GM18507 (cell line): ENCODE results near the gene OGFOD3.

Source experiments
- DNase-seq: peaks from one replicate; pipeline ENCODE4 v3.0.0; 2011; ENCODE audit warnings: low read depth; ENCODE audit not compliant: insufficient read length; ENCODE audit errors: extremely low spot score
- FAIRE-seq: peaks from 2 replicates; lab custom pipeline; 2011; peaks lifted over from hg19 to GRCh38; lab: Jason Lieb, UNC

OGFOD3 gene

DNA sequence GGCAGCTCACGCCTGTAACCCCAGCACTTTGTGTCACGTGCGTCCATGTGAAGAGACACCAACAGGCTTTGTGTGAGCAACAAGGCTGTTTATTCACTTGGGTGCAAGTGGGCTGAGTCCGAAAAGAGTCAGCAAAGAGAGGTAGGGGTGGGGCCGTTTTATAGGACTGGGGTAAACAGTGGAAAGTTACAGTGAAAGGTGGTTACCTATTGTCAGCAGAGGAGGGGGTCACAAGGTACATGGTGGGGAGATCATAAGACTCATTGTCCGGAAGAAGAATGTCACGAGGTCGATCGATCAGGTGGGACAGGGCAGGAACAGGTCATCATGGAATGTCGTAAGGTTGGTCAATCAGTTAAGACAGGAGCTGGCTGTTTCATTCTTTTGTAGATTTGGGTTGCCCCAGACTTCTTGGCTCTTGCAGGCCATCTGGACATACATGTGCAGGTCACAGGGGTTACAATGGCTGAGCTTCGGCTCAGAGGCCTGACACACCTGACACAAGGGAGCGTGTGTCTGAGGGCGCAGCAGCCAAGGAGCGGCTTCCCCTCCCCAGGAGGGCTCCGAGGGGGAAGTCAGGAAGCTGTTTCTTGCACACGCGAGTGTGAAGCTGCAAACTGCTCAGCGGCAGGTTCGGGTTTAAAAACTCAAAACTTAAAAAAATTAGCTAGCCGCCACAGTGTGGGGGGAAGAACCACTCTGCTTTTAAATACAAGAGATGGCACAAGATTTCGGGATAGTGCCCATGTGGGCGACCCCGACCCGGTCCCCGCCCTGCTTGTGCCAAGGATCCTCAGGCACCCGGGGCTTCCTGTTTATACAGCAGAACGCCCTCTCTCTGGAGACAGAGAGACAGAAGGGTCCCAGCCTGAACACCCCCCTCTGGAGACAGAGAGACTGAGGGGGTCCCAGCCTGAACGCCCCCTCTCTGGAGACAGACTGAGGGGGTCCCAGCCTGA is 71.8 kb downstream of the OGFOD3 start:
- FAIRE-seq (no peak), DNase-seq (no peak)

DNA sequence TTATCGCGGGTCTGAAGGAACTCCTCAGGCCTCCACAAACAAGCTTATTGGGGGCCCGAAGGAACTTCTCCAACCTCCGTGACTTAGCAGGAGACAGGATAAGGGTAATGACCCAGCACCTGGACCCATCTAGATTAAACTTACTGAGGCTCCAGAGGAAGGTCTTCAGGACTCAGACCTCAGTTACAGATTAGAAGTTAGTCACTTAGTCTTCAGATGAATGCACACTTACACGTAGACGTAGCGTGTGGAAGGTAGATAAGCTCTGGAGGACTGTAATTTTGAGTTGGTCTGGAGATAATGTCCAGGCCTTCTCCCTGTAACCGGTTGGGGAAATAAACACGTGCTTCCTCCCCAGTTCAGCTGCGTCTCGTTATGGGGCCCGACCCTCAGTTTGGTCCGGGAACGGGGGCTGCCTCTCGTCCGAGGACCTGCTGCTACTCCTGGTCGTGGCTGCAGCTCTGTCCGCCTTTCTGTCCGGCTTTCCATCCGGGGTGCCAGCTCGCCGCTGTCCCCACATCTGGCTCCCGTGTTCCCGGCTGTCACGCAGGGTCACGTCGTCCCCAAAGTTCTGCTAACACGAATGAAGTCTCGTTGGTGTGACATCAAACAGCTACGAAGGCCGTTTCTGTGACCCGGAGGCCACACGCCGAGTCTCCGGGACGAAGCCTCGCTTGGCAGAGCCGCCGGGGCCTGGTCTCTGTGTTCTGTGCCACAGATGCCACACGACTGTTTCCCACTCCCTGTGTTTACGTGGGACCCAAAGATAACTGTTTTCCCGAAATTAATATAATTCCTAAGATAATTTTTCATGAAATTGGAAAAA is 73.0 kb downstream of the OGFOD3 start:
- FAIRE-seq (no peak), DNase-seq (no peak)

DNA sequence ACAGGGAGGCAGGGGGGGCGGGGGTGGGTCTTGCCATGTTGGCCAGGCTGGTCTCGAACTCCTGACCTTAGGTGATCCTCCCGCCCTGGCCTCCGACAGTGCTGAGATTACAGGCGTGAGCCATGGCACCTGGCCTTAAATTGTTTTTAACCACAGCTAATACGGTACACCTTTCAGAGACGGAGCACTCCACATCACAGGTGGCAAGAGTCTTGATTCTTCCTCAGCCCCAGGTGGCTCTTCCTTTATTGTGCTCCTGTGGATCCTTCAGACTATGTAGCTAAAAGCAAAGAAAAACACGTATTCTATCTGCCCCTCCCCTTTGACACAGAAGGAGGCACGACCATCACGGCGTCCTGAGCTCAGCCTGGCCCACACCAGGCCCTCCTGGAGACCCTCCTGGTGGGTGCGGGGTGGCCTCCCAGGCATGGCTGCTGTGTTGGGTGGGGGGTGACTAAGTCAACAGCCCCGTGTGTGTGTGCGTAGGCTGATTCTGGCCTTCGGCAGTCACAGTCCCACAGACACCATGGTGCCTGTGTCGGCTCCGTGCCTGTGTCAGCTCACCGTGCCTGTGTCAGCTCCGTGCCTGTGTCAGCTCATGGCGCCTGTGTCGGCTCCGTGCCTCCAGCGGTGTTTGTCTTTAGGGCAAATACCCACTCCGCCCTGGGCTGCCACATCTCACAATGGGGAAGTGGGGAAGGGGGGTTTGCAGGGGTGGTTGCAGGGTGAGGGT is 74.0 kb downstream of the OGFOD3 start:
- no peak for FAIRE-seq

DNA sequence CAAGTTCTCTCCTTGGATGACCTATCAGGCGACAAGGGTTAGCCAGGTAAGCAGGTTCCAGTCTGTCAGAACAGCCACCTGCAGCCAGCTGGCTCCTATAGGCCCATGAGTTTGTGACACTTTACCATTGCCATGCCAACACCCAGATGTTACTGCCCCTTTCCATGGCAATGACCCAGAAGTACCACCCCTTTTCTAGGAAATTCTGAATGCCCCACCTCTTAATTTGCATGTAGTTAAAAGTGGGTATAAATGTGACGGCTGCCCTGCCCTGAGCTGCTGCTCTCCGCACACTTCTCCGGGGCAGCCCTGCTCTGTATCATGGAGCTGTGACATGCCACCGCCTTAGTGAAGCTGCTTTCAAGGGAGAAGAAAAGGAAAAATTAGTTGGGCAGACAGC is 74.8 kb downstream of the OGFOD3 start:
- DNase-seq (no peak), FAIRE-seq (no peak)

More for the DNA sequence above, 74.0 kb downstream of the OGFOD3 start:
- DNase-seq: no peak

DNA sequence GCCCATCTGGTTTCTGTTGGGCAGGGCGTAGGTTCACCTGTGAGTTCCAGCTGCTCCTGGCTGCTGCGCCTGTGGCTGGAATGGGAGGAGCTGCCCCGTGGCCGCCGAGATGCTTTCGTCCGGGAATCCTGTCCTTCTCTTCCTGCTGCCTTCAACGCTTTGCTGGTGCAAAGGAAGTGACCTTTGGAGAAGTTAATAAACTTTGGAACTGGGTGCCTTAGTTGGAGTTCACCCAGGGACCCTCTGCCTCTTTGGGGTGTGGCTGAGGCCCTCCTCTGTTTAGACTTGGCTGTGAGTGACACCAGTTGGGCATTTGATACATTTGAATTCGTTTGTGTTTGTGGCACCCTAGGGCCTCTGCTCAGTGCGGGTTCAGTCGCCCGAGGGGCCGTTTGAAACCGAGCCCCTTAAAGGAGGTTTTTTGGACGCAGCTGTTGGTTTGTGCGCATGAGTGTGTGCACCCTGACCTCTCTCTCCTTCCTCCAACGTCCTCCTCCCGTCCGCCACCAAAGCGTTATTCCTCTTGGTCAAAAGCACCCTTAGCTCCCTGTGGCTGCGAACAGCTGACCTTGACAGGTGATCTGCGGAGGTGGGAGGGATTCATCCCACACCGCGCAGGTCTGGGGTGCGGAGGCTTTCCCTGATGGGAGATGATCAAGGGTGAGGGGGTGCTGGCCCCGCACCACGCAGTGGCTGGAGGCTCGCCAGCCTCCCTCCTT is 75.9 kb downstream of the OGFOD3 start:
- FAIRE-seq (no peak), DNase-seq (no peak)

DNA sequence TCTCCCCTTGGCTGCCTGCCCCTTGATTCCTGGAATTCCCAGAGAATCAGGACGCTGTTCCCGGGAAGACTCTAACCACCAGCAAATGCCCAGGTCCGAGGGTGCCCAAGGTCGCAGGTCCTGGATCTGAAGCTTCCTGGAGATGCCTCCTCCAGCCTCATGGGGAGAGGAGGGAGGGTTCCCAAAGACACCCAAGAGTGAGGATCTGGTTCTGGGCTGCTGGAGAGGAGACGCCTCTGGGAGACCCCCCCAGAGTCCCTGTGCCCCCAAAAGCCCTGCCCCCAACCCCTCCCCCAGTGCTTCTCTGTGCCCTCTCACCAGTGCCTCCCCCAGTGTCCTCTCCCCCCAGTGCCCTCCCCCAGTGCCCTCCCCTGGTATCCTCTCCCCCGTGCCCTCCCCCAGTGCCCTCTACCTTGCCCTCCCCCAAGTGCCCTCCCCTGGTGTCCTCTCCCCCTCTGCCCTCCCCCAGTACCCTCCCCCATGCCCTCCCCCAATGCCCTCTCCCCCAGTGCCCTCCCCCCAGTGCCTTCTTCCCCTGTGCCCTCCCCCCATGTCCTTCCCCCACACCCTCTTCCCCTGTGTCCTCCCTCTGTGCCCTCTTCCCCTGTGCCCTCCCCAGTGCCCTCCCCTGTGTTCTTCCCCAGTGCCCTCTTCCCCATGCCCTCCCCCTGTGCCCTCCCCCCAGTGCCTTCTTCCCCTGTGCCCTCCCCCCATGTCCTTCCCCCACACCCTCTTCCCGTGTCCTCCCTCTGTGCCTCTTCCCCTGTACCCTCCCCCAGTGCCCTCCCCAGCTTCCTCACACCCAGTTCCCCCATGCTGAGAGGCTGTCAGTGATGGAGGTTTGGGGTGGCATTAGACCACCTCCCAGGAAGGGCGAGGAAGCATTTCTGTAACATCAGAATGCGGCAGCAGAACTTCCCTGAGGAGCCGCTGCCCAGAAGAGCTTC is 78.5 kb downstream of the OGFOD3 start:
- FAIRE-seq (no peak), DNase-seq (no peak)
